GM20000 (cell line): ENCODE measurements around the gene LETM1.

Source experiments
- DNase-seq: peaks from one replicate; pipeline ENCODE4 v3.0.0; 2012; ENCODE audit warnings: low spot score
- TF ChIP-seq, protein P1 (sequence below): IDR thresholded peaks from 2 replicates; pipeline ENCODE4 v1.5.1; 2012; ENCODE audit warnings: mild to moderate bottlenecking, control low read depth; ENCODE audit errors: extremely low read depth, missing control alignments

LETM1 gene

DNA sequence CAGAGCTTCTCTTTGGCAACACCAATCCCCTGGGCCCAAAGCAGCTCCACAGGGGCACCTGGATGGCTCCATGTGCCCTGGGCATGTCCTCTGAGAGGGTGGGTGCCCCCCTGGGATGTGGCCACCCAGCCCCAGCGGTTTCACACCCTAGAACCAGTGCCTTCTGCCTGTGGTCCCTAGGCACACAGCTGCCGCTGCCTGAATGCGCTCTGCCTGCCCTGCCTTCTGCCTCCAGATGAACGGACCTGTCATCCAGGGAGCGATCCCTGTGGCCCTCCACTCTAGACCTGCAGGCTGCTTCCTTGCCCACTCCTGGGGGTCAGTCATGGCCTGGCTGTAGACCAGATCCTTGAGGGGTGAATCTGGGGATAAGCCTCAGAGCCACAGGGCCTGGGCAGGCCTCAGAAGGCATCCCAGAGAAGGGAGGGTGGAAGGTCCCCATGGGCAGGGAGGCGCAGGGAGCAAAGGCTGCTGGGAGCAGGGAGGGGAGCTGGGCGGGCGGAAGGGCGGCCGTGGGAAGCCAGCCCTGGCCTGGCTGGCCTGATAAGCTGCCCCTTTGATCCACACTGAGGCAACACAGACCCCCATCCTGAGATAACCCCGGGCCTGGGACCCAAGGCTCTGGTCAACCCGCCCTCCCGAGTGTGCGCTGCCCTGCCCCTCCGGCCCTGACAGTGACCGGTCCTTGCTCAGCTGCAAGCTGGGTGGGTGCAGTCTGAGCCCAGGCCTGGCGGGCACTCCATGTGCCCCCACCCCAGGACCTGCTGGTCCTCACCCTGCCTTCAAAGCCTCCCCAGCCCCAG is 71.0 kb downstream of the LETM1 start:
- TF ChIP-seq, protein P1, sequence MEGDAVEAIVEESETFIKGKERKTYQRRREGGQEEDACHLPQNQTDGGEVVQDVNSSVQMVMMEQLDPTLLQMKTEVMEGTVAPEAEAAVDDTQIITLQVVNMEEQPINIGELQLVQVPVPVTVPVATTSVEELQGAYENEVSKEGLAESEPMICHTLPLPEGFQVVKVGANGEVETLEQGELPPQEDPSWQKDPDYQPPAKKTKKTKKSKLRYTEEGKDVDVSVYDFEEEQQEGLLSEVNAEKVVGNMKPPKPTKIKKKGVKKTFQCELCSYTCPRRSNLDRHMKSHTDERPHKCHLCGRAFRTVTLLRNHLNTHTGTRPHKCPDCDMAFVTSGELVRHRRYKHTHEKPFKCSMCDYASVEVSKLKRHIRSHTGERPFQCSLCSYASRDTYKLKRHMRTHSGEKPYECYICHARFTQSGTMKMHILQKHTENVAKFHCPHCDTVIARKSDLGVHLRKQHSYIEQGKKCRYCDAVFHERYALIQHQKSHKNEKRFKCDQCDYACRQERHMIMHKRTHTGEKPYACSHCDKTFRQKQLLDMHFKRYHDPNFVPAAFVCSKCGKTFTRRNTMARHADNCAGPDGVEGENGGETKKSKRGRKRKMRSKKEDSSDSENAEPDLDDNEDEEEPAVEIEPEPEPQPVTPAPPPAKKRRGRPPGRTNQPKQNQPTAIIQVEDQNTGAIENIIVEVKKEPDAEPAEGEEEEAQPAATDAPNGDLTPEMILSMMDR, result no peak
- DNase-seq, result no peak

DNA sequence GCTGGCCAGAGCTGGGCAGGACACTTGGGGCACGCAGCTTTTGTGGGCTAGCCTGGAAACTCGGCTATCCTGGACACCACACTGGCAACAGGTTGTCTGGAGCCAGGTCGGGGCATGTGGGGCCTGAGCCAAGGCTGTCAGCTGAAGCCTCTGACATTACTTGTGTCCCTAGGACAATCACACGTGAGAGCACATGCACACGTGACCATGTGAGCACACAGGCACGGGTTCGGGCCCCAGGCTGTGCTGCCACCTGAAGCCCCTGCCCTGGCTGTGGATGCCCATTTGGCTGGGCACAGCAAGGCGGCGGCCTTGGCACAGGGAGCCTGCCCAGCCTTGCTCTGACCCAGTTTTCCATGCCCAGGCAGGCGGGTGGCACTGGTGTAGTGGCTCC is 71.6 kb downstream of the LETM1 start:
- TF ChIP-seq, protein P1, result no peak
- DNase-seq, result no peak

DNA sequence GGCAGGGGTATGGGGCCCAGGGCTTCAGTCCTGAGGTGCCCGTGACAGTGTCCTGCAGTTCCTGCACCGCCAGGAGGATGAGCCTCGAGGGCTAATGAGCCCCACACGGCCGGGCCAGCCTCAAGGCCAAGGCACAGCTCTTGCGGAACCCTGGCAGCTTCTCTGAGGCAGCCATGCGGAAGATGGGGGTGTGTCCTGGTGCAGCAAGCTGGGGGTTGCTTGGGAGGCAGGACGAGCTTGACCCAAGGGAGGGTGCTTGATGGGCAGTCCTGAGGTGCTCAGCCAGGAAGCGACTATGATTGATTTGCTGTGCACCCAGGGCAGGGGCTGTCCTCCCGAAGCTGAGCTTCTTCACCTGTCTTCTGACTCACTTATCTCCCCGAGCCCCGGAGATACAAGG is 72.0 kb downstream of the LETM1 start:
- TF ChIP-seq, protein P1, result no peak
- no peak for DNase-seq

DNA sequence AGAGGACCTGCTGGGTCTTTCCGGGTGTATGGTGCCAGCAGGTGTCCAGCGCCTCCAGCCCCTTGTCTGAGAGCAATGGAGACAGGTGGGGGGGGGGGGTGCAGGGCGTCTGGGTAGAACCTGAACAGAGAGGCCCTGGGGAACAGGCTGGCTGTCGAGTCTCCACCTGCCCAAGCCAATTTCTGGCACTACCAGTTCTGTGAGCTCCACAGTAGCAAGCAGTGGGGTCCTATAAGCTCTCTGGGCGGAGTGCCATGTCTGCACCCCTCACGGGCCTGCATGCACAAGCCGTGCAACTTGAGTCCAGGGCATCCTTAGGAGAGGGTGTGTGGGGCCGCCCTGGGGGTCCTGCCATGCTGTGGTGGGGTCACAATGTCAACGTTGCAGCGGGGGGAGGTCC is 72.9 kb downstream of the LETM1 start:
- TF ChIP-seq, protein P1, result no peak
- no peak for DNase-seq

DNA sequence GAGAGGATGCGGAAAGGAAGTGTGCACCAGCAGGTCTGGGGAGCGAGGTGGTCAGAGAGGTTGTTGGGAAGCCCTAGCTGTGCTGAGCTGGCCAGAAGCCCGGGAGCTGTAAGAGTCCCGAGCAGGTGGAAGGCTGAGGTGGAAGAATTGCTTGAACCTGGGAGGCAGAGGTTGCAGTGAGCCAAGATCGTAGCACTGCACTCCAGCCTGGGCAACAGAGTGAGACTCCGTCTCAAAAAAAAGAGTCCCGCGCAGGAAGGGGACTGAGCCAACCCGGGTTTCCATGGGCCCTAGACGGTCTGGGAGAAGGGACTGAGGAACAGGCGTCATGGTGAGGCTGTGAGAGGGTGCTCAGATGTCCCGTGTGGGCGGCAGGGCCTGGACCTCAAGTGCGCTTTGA is 75.5 kb downstream of the LETM1 start:
- DNase-seq, result no peak
- TF ChIP-seq, protein P1, result no peak

DNA sequence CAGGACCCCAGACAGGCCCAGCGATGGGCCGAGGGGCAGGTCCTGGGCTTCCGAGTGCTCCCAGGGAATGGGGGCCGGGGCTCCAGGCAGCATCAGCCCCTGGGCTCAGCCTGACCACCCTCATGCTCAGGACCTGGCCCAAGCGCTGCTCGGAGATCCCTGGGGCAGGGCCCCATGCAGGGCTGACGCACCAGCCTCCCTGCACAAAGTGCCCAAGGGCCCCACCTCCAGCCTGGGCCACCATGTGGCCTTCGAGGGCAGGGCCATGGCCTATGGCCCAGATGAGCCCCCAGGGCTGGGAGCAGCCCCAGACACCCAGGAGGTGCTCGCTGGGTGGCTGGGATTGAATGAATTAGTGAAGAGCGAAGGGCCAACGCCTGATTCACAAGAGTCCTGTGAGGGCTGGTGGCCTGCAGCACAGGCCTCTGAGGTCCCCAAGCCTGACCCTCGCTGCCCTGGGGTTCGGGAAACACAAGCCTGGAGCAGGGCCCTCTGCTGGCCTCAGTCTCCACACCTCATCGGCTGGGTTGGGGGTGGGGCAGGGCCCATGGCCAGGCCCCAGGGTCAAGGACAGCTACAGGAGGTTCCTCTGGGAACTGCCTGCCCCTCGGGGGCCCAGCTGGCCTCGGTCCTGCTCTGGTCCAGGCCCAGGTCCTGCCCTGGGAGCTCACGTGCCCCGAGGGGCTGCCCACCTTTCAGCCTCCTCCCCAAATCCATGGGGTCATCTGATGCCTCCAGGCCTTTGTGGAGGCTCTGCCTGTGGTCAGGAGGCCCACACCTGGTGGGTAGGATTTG is 76.2 kb downstream of the LETM1 start:
- no peak for DNase-seq
- TF ChIP-seq, protein P1, result no peak
